ENCODE data around the gene ATP9B.

The ATP9B gene

DNA sequence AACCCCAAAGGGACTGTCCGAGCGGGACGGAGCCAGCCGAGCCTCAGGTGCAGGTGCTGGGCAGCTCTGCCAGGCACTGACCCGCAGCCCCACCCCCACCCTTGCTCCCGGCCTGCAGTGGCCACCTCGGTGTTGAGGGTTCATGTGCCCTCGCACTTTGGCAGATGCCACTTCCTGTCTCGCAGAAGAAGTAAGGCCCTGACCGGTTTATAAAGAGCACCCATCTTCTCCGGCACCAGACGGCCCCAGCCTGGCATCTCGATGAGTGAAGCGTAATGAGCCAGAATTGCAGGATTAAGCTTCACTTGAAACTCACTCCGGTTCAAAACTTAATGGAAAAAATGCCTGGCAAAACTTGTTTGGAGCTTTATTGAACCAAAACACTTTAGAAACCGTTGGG lies 315.6 kb downstream of the ATP9B start:
- no peak for DNase-seq

DNA sequence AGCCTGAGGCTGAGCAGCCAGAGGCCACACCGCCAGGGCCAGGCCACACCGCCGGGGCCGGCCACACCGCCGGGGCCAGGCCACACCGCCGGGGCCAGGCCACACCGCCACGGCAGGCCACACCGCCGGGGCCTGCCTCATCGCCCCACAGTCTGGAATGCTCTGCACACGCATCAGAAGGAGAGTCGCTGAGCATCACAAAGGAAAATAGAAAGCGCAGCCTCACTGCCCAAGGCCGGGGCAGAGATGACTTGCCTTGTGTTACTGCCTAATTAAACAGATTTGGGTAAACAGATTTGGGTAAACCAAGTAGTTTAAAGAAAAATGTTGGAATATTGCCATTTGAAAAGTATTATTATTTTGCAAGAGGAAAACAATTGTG lies 316.1 kb downstream of the ATP9B start:
- no peak for DNase-seq

DNA sequence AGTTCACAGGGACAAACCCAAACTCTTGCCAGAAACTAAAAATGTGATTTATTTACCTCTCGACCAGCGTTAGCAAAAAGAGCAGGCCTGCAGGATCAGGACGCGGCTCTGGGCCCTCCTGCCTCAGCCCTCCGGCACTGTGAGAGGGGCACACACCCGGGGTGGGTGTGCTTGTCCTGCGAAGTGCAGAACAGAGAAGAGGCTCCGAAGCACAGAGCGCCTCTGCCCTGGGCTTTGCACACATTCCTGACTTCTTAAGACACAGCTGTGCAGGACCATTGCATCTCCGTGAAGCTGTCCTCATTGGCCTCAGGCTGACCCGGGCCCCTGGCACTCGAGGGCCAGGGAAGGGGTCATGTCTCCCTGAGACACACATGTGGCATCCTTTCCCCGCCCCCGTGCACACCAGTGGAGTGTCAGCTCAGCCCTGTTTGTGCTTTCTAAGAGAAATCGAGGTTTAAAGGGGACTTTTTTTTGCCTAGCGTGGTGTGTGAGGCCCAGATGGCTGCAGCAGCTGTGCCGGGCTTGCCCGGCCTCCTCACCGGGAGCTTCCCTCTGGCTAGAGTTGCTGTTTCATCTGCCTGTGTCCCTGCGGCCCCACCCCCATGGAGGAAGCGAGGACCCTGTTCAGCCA lies 316.6 kb downstream of the ATP9B start:
- no peak for DNase-seq

DNA sequence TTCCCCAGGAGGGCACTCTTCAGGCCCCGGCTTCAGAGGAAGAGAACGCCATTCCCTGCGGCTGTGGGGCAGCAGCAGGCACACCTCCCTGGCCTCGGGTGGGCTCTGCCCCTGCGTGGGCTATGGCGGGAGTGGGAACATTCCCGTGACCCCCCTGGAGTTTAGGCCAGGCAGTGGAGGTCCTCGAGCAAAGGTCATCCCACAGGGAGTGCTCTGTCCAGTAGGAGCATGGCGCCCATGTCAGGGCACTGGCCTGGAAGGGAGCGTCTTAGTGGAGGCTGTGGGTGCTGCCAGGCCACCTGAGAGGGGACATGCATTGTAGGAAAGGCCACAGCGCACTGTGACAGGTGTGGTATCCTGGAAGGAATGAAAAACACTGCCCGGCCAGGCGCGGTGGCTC lies 317.4 kb downstream of the ATP9B start:
- DNase-seq = no peak

DNA sequence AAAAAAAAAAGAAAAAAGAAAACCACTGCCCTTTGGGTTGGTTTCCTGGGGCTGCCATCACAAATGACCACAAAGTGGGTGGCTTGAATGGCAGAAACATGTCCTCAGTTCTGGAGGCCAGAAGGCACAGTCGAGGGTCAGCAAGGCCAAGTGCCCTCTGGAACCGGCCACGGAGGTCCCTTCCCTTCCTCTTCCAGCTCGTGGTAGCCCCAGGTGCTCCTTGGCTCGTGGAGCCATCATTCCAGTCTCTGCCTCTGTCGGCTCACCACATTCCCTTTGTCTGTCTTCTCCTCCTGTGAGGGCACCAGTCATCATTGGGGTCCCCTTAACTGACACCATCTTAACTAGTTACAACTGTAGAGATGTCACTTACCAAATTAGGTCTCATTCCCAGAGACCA lies 318.0 kb downstream of the ATP9B start:
- DNase-seq = no peak

DNA sequence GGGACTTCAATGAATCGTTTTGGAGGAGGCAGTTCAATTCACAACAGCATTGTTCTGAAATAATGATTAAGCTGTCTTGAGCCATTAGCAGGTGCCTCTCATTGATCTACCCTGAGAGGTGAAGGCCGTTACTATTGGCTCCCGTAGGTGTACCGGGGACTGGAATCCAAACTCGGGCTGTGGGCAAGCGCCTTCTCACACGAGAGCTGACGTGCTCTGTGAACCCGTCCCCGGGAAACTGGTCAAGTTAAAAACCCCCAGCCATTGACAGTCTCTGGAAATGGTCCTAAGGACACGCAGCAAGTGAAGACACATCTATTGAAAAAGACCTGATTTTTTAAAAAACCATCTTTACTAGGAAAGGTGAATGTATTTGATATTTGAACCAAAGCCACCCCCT lies 318.4 kb downstream of the ATP9B start:
- DNase-seq = no peak

DNA sequence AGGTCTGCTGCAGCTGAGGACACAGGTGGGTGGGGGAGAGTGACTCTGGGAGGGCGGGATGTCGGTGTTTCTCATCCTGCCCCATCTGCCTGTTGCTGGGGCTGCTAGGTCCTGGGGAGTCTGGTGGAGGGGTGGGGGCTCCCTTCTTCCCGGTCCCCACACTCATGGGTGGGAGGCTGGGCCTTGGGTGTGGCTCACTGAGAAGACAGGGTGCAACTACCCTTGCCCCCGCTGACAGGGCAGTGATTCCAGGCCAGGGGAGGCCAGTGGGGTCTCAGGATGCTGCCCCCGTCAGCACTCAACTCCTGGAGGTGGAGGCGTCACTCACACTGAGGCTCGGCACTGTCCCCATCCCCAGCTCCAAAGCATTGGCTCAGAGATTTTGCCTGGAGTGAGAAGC lies 318.8 kb downstream of the ATP9B start:
- no peak for DNase-seq

DNA sequence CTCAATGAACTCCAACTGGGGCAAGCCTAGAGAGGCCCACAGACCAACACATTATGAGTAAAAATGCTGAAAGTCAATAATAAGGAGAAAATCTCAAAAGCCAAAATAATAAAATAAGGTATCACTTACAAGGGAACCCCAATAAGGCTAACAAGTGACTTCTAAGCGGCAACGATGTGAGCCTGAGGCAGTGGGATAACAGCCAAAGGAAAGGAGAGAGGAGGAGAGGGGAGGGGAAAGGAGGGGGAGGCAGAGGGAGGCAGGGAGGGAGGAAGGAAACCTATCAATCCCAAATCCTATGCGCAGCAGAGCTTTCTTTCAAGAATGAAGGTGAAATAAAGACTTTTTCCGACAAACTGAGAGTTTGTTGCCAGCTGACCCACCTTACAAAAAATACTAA lies 320.5 kb downstream of the ATP9B start:
- no peak for DNase-seq

DNA sequence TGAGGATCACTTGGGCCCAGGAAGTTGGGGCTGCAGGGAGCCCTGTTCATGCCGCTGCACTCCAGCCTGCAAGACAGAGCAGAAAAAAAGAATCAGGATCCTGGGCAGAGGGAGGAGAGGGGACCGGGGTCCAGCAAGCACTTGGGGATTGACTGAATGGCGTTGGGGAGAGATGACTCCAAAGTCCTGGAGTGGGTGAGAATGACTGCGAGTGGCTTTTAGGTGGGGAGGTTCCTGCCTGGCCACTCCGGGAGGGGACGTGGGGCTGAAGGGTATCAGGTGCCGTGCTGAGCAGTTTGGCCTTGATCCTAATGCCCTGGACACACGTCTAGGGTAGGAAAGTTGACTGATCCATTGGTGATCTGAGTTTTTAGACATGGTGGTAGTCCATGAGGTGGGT lies 323.0 kb downstream of the ATP9B start:
- DNase-seq = no peak

DNA sequence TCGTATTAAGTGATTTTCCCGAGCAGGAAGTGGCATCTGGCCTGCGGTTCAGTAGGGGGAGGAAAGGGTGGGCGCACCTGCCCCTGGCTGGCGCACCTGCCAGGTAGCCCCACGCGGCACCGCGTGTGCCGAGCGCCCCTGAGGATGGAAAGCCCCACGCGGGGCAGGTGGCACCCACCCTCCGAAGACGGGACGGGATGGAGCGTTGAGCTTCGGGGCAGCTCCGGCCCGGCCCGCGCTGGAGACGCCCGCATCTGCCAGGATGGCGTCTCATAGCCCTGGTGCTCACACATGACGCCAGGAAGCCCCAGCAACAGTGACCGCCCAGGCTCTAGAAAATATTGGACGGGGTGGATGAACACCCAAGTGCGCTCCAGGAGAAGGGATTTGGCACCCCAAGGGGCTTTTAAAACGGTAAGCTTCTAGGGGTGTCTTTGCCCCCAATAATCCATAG lies 324.0 kb downstream of the ATP9B start:
- DNase-seq = no peak

DNA sequence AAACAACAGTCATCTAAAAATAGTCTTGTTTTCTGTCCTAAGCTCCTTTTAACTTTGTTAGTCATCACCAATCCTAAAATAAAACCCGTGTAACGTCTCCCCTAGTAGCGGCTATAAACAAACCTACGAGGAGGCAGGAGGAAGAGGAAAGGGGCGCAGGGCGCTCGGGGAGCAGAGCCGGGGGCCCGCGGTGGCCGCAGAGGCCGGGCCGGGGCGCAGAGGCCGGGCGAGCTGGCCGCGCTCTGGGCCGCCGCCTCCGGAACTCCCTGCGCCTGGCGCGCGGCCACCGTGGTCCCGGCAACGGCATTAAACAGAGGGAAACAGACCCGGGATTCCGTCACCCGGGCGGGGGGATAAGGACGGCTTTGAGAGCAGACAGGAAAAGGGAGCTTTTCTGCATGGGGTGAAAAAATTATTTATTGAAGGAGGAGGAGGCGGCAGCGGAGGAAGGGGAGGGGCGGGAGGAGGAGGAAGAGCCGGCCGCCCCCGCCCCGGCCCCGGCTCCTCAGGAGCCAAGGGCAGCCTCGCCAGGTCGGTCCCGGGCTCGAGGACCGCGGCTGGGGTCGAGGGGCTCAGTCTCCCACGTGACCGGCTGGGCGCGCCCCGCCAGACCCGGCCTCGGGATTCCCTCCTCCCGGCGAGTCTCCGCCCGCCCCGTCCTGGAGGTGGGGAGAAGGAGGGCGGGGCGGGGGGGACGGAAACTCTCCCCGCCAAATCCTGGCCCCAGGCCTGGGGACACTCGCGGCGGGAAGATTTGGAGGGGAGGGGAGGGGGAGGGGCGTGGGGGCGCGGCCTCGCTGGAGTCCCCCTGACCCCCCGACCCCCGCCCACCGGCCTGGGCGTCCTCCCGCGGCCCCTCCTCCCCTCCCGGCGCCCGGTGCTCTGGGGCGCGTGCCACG lies 324.7 kb downstream of the ATP9B start:
- DNase-seq = no peak

DNA sequence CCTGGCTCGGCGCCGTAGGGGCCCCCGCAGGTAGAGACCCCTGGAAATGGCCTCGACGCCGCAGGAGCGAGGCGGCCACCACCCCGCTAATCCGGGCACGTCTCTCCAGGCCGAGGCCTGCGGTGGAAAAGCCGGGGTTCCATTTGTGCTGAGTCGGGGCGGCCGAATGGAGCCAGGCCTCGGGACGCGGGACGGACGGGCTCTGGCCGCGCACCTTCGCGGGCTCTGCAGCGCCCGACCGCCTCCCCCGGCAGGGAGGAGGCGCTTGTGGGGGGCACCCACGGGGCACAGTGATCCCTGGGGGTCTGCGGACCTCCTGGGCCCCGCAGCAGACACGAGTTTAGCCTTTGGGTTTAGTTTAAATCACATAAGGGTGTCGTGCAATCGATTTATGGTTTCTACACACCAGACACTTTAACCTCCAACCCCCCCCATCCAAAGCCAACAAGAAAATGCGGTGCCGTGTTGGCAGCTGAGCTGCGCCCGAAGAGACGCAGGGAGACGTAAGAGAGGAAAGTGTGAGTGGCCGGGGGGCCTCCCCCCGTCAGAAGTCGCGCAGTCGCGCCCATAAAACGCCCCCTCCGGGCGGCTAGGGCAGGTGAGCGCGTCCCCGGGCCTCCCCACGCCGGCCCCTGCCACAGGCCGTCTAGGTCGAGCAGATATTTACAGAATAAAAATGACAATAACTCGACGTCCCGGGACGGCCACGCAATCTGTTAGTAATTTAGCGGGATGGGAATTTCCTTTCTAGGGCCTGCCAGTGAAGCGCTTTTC lies 325.5 kb downstream of the ATP9B start:
- no peak for DNase-seq

DNA sequence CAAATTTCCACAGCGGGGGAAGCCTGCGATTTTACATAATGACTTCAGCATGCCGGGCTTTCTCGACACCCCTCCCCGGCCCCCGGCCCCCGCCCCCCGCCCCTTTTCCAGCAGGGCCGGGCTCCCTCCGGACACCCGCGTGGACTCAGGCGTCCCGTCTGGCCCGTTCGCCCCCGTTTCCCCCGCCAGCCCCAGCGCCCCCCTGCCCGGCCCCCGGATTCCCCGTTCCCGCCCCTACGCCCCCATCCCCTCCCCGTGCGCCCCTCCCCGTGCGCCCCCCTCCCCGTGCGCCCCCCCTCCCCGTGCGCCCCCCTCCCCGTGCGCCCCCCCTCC lies 326.1 kb downstream of the ATP9B start:
- no peak for DNase-seq

DNA sequence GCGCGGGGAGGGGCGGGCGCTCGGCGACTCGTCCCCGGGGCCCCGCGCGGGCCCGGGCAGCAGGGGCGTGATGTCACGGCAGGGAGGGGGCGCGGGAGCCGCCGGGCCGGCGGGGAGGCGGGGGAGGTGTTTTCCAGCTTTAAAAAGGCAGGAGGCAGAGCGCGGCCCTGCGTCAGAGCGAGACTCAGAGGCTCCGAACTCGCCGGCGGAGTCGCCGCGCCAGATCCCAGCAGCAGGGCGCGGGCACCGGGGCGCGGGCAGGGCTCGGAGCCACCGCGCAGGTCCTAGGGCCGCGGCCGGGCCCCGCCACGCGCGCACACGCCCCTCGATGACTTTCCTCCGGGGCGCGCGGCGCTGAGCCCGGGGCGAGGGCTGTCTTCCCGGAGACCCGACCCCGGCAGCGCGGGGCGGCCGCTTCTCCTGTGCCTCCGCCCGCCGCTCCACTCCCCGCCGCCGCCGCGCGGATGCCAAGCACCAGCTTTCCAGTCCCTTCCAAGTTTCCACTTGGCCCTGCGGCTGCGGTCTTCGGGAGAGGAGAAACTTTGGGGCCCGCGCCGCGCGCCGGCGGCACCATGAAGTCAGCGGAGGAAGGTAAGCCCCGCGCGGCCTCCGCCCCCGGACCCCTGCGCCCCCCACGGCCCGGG lies 326.7 kb downstream of the ATP9B start, which contains the start of gene NFATC1:
NFATC1 (plus strand) TSS at position 170 of the 644 bp plus-strand sequence; CDS start at position 465, 295 bp downstream.
- no peak for DNase-seq

DNA sequence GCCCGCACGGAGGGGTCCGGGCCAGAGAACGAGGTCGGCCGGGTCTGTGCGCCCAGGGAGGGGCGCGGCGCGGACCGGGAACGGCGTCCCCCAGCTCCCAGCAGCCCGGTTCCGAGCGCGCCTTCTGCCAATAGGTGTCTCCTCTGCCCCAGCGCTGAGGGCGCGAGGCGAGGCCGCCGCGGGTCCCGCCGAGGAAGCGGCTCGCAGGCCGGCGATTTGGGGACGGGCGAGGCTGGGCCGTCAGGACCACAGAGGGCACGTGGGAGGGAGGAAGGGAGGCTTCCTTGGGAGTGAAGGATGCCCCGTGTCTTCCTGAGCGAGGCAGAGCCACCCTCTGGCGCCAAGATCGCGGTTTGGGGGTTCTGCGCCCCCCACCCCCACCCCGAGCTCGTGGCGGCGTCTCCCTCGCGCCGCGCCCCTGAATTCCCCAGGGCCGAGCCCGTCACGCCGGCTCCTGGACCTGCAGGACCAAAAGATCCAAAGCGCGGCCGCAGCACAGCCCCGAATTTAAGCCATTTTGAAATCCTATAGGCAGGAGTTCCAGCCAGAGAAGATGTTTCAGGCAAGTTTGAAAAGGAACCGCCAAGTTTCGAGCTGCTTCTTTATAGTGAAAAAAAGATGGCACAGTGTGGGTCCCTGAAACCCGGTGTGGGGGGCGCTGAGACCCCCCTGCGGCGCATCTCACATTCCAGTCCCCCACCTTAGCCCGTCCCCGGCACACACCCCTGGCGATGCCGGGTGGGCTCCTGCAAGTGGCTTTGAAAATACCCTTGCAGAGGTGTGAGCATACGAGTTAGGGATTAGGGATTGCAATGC lies 327.4 kb downstream of the ATP9B start:
- no peak for DNase-seq

DNA sequence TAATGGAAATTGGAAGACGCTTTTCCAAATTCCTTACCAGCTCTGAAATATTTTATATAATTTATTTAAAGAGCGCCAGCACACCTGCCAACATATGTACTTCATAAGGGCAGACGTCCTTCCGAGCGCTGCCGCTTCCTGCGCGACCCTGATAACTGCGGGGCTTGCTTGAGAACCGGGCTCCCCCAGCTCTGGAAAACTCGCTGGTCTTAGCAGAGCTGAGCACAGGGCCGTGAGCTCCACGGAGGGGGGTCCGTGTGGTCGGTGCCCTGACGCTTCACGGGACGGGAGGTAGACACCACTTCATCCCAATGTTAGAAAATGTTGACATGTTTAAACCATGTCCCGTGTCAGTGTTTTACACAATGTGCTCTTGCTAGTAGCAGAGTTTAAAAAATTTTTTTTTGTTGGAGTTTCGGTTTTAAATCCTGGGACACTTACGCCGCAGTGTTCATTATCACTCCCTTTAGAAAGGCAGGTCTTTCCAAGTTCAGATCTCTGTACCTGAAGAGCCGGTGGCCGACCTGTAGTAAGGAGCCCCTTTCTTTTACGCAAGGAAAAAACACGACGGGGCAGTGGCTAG lies 328.1 kb downstream of the ATP9B start:
- DNase-seq = no peak

DNA sequence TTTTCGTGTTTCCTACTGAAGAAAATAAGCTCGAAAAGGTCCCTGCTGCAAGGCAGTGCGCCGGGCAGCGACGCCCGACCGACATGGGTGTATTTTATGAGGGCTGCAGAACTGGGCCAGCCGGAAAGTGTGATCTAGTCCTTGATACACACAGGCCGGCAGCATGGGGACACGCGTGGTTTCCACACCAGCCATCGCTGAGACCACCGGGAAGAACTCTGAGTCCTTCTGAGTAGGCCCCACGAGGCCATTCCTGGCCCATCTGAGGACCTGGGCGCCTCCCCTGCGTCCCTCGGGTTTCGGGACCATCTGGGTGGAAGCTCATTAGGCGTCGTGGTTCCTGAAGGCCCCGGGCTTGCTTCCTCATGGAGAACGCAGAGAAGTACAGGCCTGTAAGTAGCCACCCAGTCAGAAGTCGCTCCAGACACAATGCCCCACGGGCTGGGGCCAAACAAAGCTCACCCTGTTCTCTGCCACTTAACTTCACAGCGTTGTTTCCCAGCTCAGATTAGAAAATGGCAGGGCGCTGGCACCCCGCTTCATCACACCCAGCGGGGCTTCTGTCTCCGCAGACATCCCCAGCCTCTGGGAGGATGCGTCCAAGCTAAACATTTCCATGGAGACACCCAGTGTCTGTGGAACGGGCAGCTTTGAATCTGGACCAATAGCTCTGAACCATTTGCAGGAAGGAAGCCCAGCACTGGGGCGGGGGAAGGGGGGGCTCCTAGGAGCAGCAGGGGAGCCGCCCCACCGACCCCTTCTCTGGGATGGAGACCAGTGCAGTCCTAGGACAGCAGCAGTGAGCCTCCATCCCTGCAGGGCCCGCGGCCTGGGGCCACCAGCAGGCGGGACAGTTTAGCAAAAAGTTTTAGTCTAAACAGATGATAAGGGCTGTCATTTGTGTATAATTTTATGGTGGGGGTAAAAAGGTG lies 328.9 kb downstream of the ATP9B start:
- DNase-seq = no peak

DNA sequence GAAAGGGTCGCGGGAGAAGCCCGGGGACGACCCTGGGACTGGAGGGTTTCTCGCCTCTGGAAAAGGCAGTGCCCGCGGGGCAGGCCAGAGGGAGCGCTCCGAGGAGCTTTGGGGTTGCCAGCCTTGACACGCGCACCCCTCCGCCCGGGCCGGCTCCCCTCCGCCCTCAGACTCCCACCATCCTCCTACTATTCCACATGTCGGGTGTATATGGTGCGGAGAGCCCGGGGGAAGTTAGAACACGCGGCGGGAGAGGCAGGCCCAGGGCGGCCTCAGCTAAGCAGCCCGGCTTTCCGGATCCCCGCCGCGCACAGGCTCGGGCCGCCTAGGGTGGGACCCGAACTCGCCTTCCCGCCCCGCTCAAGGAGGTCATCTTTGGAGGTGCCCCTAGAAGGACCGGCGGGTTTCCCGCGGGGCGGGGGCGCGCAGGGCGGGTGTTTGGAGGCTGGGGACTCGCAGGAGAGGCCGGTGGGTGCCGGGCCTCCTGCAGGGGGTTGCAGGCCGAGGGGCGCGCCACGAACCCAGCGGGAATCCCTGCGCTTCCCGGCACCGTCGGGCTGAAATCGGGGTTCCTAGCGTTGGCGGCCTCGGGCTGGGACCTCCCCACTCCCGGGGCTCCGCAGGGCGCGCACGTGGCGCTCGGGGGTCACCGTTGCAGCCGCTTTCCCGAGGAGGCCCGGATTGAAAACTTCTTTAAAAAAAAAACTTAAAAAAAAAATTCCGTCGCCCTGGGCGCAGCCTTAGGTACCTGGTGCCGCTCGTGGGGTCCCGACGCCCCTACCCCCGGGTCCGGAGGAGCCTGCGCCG lies 330.3 kb downstream of the ATP9B start:
- DNase-seq = no peak

DNA sequence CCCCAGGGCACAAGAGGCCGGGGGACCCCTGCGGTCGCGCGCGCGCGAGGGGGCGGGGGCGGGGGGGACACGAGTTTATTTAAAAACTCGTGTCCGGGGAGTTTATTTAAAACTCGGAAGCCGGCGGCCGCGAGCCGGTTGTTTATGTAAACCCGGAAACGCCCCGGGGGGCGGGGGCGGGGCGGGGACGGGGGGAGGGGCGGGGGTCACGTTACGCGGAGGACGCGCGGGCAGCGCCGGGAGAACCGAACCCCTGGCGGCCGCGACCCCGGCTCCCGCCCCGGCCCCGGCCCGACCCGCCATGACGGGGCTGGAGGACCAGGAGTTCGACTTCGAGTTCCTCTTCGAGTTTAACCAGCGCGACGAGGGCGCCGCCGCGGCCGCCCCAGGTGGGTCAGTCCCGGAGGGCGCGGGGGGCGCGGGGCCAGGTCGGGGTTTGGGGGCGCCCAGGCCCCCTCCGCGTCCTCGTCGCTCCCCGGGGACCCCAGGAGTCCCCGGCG lies 330.9 kb downstream of the ATP9B start:
- DNase-seq = no peak

Data from cortex of kidney (tissue), 1 donor.